Activated T-cell treated with anti-CD3 and anti-CD28 coated beads, Interleukin-2, amount 50 U/mL, for 24 hours (primary cell): Measurements from ENCODE around the gene EIPR1.

Experiments
- DNase-seq: peaks from one replicate; pipeline ENCODE4 v3.0.0-alpha.2; 2020
- H3K27ac Mint-ChIP-seq: 2 replicates; pipeline ENCODE4 v1.8.0; 2020; ENCODE audit warnings: mild to moderate bottlenecking, mixed read lengths
- H3K27me3 Mint-ChIP-seq: 2 replicates; pipeline ENCODE4 v1.8.0; 2020; ENCODE audit warnings: mixed read lengths
- H3K36me3 Mint-ChIP-seq: 2 replicates; pipeline ENCODE4 v1.8.0; 2020; ENCODE audit warnings: low read depth, mixed read lengths
- H3K4me1 Mint-ChIP-seq: 2 replicates; pipeline ENCODE4 v1.8.0; 2020; ENCODE audit warnings: low read depth, mixed read lengths
- H3K4me3 Mint-ChIP-seq: 2 replicates; pipeline ENCODE4 v1.8.0; 2020; ENCODE audit warnings: mild to moderate bottlenecking, moderate library complexity, mixed read lengths
- H3K9me3 Mint-ChIP-seq: 2 replicates; pipeline ENCODE4 v1.8.0; 2020; ENCODE audit warnings: mixed read lengths

The EIPR1 gene

DNA sequence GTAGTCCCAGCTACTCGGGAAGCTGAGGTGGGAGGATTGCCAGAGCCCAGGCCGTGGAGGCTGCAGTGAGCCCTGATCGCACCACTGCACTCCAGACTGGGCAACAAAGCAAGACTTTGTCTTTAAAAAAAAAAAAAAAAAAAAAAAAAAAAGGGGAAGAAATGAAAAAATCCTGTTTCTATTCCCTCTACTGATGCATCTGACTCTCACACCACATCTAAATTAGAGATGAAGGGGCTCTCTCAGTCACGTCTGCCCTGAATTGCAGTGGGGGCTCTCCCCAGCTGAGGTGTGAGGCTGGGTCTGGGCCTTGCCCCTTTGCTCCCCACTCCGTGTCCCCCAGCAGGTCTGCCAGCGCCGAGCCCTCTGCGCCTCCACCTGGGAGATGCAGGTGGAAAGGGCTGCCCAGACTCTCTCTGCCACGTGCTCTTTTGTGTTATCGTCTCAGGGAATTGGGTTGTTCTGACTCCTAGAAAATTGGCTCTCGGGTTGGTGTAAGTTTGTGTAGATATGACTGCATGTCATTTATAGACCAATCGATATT is 32.1 kb upstream of the EIPR1 start:
- peaks cover 18% of the 10 kb centered on the region for H3K4me1 Mint-ChIP-seq
- H3K4me3 Mint-ChIP-seq: no peak overlapping the region
- peaks cover 69% of the 10 kb centered on the region for H3K36me3 Mint-ChIP-seq
- no peaks in the 10 kb centered on the region for H3K27me3 Mint-ChIP-seq
- no peak overlapping the region for H3K27ac Mint-ChIP-seq
- DNase-seq: no peak
- no peaks in the 10 kb centered on the region for H3K9me3 Mint-ChIP-seq

DNA sequence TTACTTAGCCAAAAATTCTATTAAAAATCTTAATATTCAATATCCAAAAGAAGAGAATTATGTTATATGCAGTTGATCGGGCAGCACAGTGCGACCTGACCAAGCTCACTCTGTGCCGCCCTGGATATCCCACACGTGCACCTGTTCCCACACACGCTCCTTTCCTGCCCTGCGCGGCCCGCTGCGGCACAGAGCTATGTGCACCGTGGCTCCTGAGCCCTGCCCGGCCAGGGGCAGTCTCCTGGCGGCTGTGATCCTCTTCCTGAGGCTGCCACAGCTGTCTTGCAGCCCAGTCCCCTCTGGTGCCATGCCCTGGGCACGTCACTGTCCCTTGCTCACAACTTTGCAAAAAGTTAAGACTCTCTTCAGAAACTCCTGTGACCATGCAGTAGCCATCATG is 31.2 kb upstream of the EIPR1 start:
- Mint-ChIP-seq H3K36me3 (peaks cover 71% of the 10 kb centered on the region), H3K4me3 (no peak overlapping the region), H3K27me3 (no peaks in the 10 kb centered on the region), H3K27ac (peak overlapping the region; percentile 36), H3K9me3 (no peaks in the 10 kb centered on the region), H3K4me1 (peaks cover 22% of the 10 kb centered on the region)
- DNase-seq: no peak

DNA sequence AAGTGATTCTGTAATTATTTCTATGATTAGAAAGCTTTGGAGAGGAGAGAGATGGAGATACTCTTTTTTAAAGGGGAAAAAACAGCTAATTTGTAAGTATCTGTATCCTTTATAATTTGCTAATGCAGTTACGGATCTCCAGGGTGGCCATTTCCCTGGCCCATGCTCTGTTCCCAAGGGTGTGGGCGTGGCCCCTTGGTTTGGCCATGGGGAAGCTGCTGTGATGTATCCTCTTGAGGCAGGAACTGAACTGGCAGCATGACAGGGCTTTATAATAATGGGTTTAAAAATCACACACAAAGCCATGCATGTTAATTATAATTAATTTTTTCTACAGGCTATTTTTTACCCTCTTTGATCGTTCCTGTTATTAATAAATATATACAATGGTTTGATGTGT is 28.9 kb upstream of the EIPR1 start:
- H3K36me3 Mint-ChIP-seq: peaks cover 84% of the 10 kb centered on the region
- no peak overlapping the region for H3K4me3 Mint-ChIP-seq
- peaks cover 19% of the 10 kb centered on the region for H3K4me1 Mint-ChIP-seq
- no peak overlapping the region for H3K27ac Mint-ChIP-seq
- no peaks in the 10 kb centered on the region for H3K27me3 Mint-ChIP-seq
- no peak for DNase-seq
- no peaks in the 10 kb centered on the region for H3K9me3 Mint-ChIP-seq

DNA sequence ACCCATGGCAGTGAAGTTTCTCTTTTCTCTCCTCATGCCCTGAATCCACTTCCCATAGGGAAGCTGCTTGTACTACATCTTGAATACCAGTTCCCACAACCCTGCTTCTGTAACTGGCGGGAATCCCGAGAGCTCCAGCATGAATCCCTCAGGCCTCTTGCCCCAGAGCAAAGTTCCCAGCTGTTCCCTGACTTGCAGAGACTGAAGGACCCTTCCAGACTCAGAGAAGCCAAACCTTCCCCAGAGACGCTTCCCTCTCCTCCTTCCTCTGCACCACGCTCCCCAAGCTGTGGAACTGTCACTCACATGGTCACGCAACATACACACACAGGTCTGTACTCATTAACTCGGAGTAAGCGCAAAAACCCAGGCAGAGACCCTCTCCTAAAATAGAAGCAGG is 28.3 kb upstream of the EIPR1 start:
- DNase-seq: no peak
- Mint-ChIP-seq H3K27ac (no peak overlapping the region), H3K4me3 (no peak overlapping the region), H3K9me3 (no peaks in the 10 kb centered on the region), H3K4me1 (peaks cover 15% of the 10 kb centered on the region), H3K36me3 (peaks cover 82% of the 10 kb centered on the region), H3K27me3 (no peaks in the 10 kb centered on the region)

DNA sequence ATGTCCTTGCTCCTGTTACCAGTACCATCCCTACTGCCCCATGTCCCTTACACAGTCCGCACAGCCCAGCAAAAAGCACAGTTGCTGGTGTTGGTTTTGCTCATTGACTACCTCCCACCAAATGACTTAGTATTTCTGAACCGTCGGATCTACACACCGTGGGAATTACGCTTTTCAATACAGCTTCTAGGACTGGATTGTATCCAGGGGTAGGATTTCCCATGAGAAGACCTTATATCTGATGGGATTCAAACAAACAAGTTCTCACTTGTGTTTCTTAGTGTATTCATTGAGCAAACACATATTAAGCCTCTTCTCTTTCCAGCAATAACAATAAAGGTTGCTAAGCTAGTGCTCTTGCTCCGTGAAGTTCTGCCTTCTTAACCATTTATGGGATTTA is 27.7 kb upstream of the EIPR1 start:
- H3K27me3 Mint-ChIP-seq: no peaks in the 10 kb centered on the region
- no peak for DNase-seq
- H3K9me3 Mint-ChIP-seq: no peaks in the 10 kb centered on the region
- H3K36me3 Mint-ChIP-seq: peaks cover 85% of the 10 kb centered on the region
- peaks cover 14% of the 10 kb centered on the region for H3K4me1 Mint-ChIP-seq
- no peak overlapping the region for H3K27ac Mint-ChIP-seq
- no peak overlapping the region for H3K4me3 Mint-ChIP-seq

DNA sequence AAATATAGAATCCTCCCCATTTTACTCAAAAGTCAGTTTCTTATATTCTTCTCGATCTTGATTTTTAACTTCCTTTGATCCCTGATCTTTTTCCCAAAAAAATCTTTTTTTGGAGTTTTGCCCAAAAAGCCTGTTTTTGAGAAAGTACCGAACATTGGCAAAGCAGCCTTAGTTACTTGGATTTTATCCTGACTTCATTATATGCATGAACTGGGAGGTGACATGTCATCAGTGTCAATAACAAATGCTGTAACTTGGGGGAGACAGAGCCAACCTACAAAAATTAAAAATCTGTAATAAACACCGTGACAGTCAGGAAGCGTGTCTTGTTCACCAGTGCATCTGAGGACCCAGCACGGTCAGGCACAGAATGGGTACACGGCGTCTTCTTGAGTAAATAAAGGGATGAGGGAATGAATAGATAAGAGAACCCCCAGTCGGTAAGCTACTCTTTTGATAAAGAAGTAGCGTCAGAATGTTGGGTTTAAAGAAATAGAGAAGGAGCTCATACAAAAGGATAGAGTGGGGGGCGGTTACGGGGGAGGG is 26.8 kb upstream of the EIPR1 start:
- Mint-ChIP-seq H3K27ac (no peak overlapping the region), H3K9me3 (no peaks in the 10 kb centered on the region)

DNA sequence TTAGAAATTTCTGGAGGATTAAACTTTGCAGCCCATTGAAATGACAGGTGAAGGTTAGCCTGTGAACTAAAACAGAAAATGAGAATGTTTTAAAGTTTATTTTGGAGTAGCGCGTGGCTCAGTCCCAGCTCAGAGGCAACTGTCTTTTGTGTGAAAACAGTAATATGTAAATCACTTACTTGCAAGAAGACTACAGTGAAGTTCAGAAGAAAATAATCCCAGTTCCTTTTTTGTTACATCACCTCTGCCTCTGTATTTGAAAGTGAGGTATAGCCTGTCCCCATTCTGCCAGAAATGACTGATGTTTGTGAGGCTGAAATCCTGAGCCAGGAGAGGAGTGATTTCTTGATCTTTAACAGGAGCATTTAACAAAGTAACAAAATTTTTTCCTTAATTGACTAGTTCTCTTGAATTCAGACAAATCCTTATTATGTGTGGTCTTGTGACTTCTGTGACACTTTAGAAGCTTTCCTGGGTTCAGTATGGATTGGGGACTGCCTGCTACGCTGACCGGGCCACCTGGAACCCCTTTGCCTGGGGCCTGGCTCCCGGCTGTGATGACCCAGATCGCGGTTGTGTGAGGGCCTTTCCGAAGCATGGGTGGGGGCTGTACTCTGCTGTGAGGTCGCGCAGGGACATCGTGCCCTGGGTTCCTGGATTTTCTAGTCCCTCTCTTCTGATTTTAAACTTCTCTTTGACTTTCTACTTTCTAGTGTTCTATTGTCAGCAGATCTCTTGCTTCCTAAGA is 26.1 kb upstream of the EIPR1 start:
- no peak for DNase-seq
- peaks cover 18% of the 10 kb centered on the region for H3K4me1 Mint-ChIP-seq
- H3K27me3 Mint-ChIP-seq: no peaks in the 10 kb centered on the region
- H3K4me3 Mint-ChIP-seq: no peak overlapping the region
- H3K27ac Mint-ChIP-seq: no peak overlapping the region
- H3K9me3 Mint-ChIP-seq: no peaks in the 10 kb centered on the region
- peaks cover 82% of the 10 kb centered on the region for H3K36me3 Mint-ChIP-seq

More for the DNA sequence above, 26.8 kb upstream of the EIPR1 start:
- Mint-ChIP-seq H3K4me3 (no peak overlapping the region), H3K4me1 (peaks cover 14% of the 10 kb centered on the region), H3K36me3 (peaks cover 82% of the 10 kb centered on the region), H3K27me3 (no peaks in the 10 kb centered on the region)
- DNase-seq: no peak

DNA sequence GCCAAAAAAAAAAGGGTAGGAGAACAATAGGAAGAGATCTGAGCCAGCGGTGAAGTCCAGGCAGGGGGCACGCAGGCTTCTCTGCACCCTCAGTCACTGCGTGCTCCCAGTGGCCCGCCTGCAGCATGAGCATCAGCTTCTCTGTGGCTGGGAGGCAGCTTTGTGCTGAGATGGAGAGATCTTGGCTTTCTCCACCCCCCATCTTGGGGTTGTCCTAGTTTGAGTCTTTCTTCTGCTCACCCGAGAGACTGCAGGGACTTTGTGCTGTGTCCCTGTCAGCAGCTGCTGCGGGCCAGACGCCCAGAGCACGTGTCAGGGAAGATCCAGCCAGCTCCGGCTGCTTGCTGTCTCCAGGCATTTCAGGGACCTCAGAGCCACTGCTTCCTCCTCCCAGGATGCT is 22.2 kb upstream of the EIPR1 start:
- Mint-ChIP-seq H3K4me1 (peaks cover 21% of the 10 kb centered on the region), H3K9me3 (peaks cover 20% of the 10 kb centered on the region), H3K27me3 (no peaks in the 10 kb centered on the region), H3K27ac (no peak overlapping the region), H3K36me3 (peaks cover 90% of the 10 kb centered on the region), H3K4me3 (no peak overlapping the region)
- no peak for DNase-seq

DNA sequence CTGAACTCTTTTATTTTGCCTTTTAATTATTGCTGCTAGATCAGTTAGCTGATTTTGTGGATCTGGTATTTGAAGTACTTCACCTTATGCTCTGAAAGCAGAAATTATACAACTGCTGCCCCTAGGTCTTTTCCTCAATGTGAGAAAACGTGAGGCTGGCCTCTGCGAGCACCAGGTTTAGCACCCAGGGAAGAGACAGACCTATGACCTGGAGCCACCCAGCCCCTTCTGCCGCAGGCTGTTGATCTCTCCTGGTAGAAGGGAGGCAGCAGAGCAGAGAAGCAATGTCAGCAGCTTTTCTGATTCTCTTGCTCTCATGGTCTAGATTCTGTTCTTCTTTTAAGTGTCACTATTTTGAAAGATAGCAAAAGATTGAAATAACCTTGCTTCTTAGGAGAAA is 21.8 kb upstream of the EIPR1 start:
- DNase-seq: no peak
- Mint-ChIP-seq H3K36me3 (peaks cover 90% of the 10 kb centered on the region), H3K27me3 (no peaks in the 10 kb centered on the region), H3K27ac (no peak overlapping the region), H3K4me1 (peaks cover 21% of the 10 kb centered on the region), H3K9me3 (peaks cover 23% of the 10 kb centered on the region), H3K4me3 (no peak overlapping the region)

DNA sequence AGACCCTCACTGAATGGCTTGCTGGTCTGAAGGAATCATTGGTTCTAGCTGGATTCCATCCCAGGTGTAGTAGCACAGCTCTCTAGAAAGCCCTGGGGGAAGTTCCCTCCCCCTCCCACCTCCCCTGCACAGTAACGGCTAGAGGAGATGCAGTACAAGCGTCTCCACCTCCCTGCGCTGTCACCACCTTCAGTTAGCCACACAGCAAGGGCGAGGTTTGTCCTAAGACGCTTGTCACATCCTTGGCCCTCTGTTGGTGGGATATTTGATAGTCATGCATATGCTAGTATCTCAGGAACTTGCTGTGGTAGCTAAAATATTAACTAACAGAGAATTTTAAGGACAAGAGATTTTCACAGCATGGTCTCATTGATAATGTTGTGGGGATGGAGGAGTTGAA is 21.2 kb upstream of the EIPR1 start:
- H3K4me3 Mint-ChIP-seq: no peak overlapping the region
- no peaks in the 10 kb centered on the region for H3K27me3 Mint-ChIP-seq
- no peak for DNase-seq
- peaks cover 90% of the 10 kb centered on the region for H3K36me3 Mint-ChIP-seq
- peaks cover 18% of the 10 kb centered on the region for H3K4me1 Mint-ChIP-seq
- no peak overlapping the region for H3K27ac Mint-ChIP-seq
- peaks cover 23% of the 10 kb centered on the region for H3K9me3 Mint-ChIP-seq

DNA sequence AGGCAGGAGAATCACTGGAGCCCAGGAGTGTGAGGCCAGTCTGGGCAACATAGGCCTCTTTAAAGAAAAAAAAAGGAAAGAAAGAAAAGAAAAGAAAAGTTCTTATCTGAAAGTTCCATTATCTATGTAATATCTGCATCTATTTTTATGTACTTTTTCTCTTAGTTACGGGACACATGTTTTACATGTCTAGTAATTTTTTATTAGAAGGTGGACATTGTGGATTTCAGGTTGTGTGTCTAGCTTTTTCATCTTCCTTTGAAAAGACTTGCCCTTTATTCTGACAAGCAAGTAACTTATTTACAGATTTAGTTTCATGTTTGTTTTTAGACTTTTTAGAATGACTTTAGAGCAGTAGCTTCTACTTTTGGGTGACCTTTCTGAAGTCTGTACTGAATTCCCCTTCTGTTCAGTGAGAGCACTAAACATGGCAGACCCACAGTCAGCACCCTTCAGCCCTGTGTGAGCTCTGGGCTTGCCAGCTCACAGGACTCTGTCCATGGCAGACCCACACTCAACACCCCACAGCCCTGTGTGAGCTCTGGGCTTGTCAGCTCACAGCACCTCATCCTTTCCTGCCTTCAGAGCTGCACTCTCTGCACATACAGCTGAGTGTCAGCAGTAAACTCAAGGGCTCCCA is 19.4 kb upstream of the EIPR1 start:
- DNase-seq: no peak
- peaks cover 88% of the 10 kb centered on the region for H3K36me3 Mint-ChIP-seq
- H3K9me3 Mint-ChIP-seq: peaks cover 23% of the 10 kb centered on the region
- no peak overlapping the region for H3K27ac Mint-ChIP-seq
- peaks cover 23% of the 10 kb centered on the region for H3K4me1 Mint-ChIP-seq
- no peak overlapping the region for H3K4me3 Mint-ChIP-seq
- no peaks in the 10 kb centered on the region for H3K27me3 Mint-ChIP-seq

DNA sequence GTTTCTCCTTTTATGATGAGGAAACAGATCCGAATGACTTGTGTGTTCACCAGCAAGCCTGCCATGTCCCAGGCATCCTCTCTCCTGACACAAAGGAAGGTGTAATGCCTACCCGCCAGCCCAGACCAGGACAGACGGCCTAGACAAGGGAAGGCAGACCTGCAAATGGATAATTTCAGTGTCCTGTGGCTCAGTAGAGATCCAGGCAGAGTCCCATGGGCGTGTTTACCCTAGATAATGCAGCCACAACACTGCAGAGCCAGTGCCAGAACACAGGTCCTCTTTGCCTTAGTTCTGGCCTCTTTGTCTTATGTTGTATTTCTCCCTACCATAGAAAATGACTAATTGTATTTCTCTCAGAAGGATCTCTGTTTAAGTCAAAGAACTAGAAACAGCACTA is 14.6 kb upstream of the EIPR1 start:
- H3K4me3 Mint-ChIP-seq: no peak overlapping the region
- no peak for DNase-seq
- H3K27ac Mint-ChIP-seq: no peak overlapping the region
- peaks cover 19% of the 10 kb centered on the region for H3K9me3 Mint-ChIP-seq
- H3K4me1 Mint-ChIP-seq: peaks cover 29% of the 10 kb centered on the region
- peaks cover 87% of the 10 kb centered on the region for H3K36me3 Mint-ChIP-seq
- no peaks in the 10 kb centered on the region for H3K27me3 Mint-ChIP-seq

DNA sequence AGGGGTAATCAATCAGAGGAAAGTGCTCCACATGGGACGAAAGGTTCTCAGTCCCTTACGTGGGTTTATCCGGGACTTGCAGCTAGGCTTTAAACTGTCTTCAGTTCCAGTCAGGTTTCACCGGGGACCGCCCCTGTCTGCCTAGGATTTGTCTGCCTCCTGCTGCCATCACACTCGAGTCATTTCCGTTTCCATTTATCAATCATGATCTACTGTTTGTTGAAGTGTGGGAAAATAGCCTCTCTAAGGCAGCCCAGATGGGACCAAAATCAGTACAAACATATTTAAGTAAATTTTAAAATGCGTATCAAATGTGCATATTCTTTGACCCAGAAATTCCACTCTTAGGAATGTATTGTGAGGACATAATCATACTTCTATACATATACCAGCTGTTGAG is 12.4 kb upstream of the EIPR1 start:
- Mint-ChIP-seq H3K27ac (no peak overlapping the region), H3K4me3 (no peak overlapping the region), H3K4me1 (peaks cover 29% of the 10 kb centered on the region), H3K9me3 (peaks cover 5% of the 10 kb centered on the region), H3K36me3 (peaks cover 75% of the 10 kb centered on the region), H3K27me3 (no peaks in the 10 kb centered on the region)
- DNase-seq: no peak

DNA sequence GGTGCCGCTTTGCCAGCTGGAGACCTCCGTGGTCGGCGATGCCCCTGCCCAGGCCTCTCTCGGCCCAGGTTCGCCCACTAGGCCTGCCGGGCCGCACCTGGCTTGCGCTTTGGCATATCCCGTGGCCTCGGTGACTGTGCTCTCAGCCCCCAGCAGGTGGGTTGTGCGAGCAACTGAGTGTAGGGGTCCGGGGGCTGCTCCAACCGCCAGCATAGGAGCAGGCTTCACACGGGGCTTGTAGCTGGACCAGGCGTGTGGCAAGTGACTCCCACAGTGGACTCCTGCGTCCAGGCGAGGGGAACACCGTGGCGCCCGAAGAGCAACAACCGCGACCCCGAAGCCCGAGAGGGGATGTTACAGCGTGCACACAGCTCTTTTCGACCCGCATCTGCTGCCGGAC is 11.6 kb upstream of the EIPR1 start:
- H3K4me3 Mint-ChIP-seq: no peak overlapping the region
- H3K4me1 Mint-ChIP-seq: peaks cover 35% of the 10 kb centered on the region
- no peak overlapping the region for H3K27ac Mint-ChIP-seq
- H3K36me3 Mint-ChIP-seq: peaks cover 74% of the 10 kb centered on the region
- H3K27me3 Mint-ChIP-seq: no peaks in the 10 kb centered on the region
- H3K9me3 Mint-ChIP-seq: no peaks in the 10 kb centered on the region
- DNase-seq: no peak

DNA sequence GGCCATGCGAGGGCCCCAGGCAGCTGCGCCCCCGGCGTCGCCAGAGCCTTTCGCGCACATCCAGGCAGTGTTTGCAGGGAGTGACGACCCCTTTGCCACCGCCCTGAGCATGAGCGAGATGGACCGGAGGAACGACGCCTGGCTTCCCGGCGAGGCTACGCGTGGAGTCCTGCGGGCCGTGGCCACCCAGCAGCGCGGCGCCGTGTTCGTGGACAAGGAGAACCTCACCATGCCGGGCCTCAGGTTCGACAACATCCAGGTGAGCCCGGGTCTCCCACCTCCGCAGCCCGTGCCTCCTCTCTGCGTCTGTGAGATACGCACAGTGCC is 10.8 kb upstream of the EIPR1 start:
- no peaks in the 10 kb centered on the region for H3K9me3 Mint-ChIP-seq
- no peak for DNase-seq
- H3K4me3 Mint-ChIP-seq: no peak overlapping the region
- H3K36me3 Mint-ChIP-seq: peaks cover 74% of the 10 kb centered on the region
- H3K4me1 Mint-ChIP-seq: peaks cover 41% of the 10 kb centered on the region
- H3K27me3 Mint-ChIP-seq: no peaks in the 10 kb centered on the region
- no peak overlapping the region for H3K27ac Mint-ChIP-seq
